ENCODE measurements around the gene LYAR. TPM values are rescaled to one million over a fixed set of nuclear protein-coding genes. Genes with fewer than 3 reads are reported as not detected.
"Not testable (repeated sequence)": the region's sequence is repeated elsewhere in the genome, so short reads cannot be mapped to it uniquely, and the experiment has no call there.

Gene LYAR
- total RNA-seq, 1 donor from 2014 or later: 18.4 TPM

- no peak for DNase-seq (ENCODE audit: extremely low read depth, low read depth, low spot score)
Observed at GRCh38 chr4:4269331-4269731, 20.6 kb downstream of the LYAR start.

- DNase-seq (ENCODE audit: extremely low read depth, low read depth, low spot score): no peak
Observed at GRCh38 chr4:4268776-4269175, 21.2 kb downstream of the LYAR start.

- DNase-seq (ENCODE audit: extremely low read depth, low read depth, low spot score): no peak
Observed at GRCh38 chr4:4267981-4268380, 22.0 kb downstream of the LYAR start.

- DNase-seq (ENCODE audit: extremely low read depth, low read depth, low spot score): no peak
Observed at GRCh38 chr4:4260185-4260751, 29.7 kb downstream of the LYAR start.

- no peak for DNase-seq (ENCODE audit: extremely low read depth, low read depth, low spot score)
Observed at GRCh38 chr4:4259484-4260100, 30.4 kb downstream of the LYAR start.

GRCh38 chr4:4257705-4258104 lies 32.2 kb downstream of the LYAR start:
- not testable (repeated sequence) for DNase-seq (ENCODE audit: extremely low read depth, low read depth, low spot score)

GRCh38 chr4:4256799-4257198 lies 33.2 kb downstream of the LYAR start:
- DNase-seq (ENCODE audit: extremely low read depth, low read depth, low spot score): no peak

GRCh38 chr4:4254666-4255065 lies 35.3 kb downstream of the LYAR start:
- no peak for DNase-seq (ENCODE audit: extremely low read depth, low read depth, low spot score)

GRCh38 chr4:4254199-4254598 lies 35.8 kb downstream of the LYAR start:
- no peak for DNase-seq (ENCODE audit: extremely low read depth, low read depth, low spot score)

- no peak for DNase-seq (ENCODE audit: extremely low read depth, low read depth, low spot score)
Observed at GRCh38 chr4:4249866-4250265, 40.1 kb downstream of the LYAR start.

GRCh38 chr4:4249342-4249741 lies 40.6 kb downstream of the LYAR start:
- not testable (repeated sequence) for DNase-seq (ENCODE audit: extremely low read depth, low read depth, low spot score)

GRCh38 chr4:4248885-4249203 lies 41.1 kb downstream of the LYAR start:
- no peak for DNase-seq (ENCODE audit: extremely low read depth, low read depth, low spot score)

- DNase-seq (ENCODE audit: extremely low read depth, low read depth, low spot score): no peak
Observed at GRCh38 chr4:4248029-4248884, 41.7 kb downstream of the LYAR start, which contains the start of gene TMEM128. Gene TMEM128 (minus strand): TSS chr4:4248223. CDS start chr4:4248202, 21 bp downstream.

GRCh38 chr4:4247696-4248028 lies 42.3 kb downstream of the LYAR start:
- no peak for DNase-seq (ENCODE audit: extremely low read depth, low read depth, low spot score)

- no peak for DNase-seq (ENCODE audit: extremely low read depth, low read depth, low spot score)
Observed at GRCh38 chr4:4245172-4245571, 44.8 kb downstream of the LYAR start.

GRCh38 chr4:4239551-4239950 lies 50.4 kb downstream of the LYAR start:
- not testable (repeated sequence) for DNase-seq (ENCODE audit: extremely low read depth, low read depth, low spot score)

GRCh38 chr4:4233610-4234009 lies 56.3 kb downstream of the LYAR start:
- no peak for DNase-seq (ENCODE audit: extremely low read depth, low read depth, low spot score)

- no peak for DNase-seq (ENCODE audit: extremely low read depth, low read depth, low spot score)
Observed at GRCh38 chr4:4228356-4228668, 61.6 kb downstream of the LYAR start.

GRCh38 chr4:4227510-4228355 lies 62.2 kb downstream of the LYAR start:
- DNase-seq (ENCODE audit: extremely low read depth, low read depth, low spot score): no peak

GRCh38 chr4:4226606-4227438 lies 63.1 kb downstream of the LYAR start, which contains the start of gene OTOP1:
Gene OTOP1 (minus strand): TSS chr4:4226929. CDS start chr4:4226864, 65 bp downstream.
- DNase-seq (ENCODE audit: extremely low read depth, low read depth, low spot score): no peak

Data from glomerular endothelial cell (primary cell).